OCI-LY3 (cell line): ENCODE data around the gene SLC25A28.

Experiments
- H2AFZ ChIP-seq: fragments of 200-600, 300-600 bp; shearing (Covaris generic); 2 replicates; pipeline ENCODE4 v1.6.0; 2014; ENCODE audit warnings: antibody characterized with exemption, low read depth, low read length
- H3K27ac ChIP-seq: fragments of 200-600, 300-600 bp; sonication (generic); 2 replicates; pipeline ENCODE4 v1.5.1; 2014; ENCODE audit warnings: mild to moderate bottlenecking, low read length, moderate library complexity, mixed read lengths
- H3K27me3 ChIP-seq: fragments of 200-600, 300-600 bp; sonication (generic); 2 replicates; pipeline ENCODE4 v1.6.1; 2014; ENCODE audit warnings: low read depth, low read length, mixed read lengths
- H3K36me3 ChIP-seq: fragments of 200-600, 300-600 bp; sonication (generic); replicated peaks from 2 replicates; pipeline ENCODE3; 2014; ENCODE audit warnings: low read depth, low read length, mixed read lengths
- H3K4me1 ChIP-seq: fragments of 300-600, 200-600 bp; sonication (generic); 2 replicates; pipeline ENCODE4 v1.6.1; 2014; ENCODE audit warnings: low read length, mixed read lengths
- H3K4me2 ChIP-seq: fragments of 200-600, 300-600 bp; sonication (generic); 2 replicates; pipeline ENCODE4 v1.6.1; 2014; ENCODE audit warnings: low read length, mixed read lengths
- H3K4me3 ChIP-seq: fragments of 300-600, 200-600 bp; sonication (generic); 2 replicates; pipeline ENCODE4 v1.5.1; 2014; ENCODE audit warnings: antibody characterized with exemption, mild to moderate bottlenecking, low read length, moderate library complexity
- H3K79me2 ChIP-seq: fragments of 300-600, 200-600 bp; shearing (Covaris generic); 2 replicates; pipeline ENCODE4 v1.6.1; 2014; ENCODE audit warnings: mild to moderate bottlenecking, low read length, mixed read lengths
- H3K9ac ChIP-seq: fragments of 300-600, 200-600 bp; shearing (Covaris generic); 2 replicates; pipeline ENCODE4 v1.6.0; 2014; ENCODE audit warnings: mild to moderate bottlenecking, low read length, moderate library complexity
- H3K9me3 ChIP-seq: fragments of 200-600, 300-600 bp; shearing (Covaris generic); 2 replicates; pipeline ENCODE4 v1.6.1; 2014; ENCODE audit warnings: low read length, mixed read lengths; ENCODE audit not compliant: insufficient read depth
- H4K20me1 ChIP-seq: fragments of 200-600, 300-600 bp; sonication (generic); 2 replicates; pipeline ENCODE4 v1.6.1; 2016; ENCODE audit warnings: low read length, mixed read lengths; ENCODE audit not compliant: insufficient read depth
- EZH2phosphoT487 ChIP-seq: fragments of 200-600 bp; shearing (Covaris generic); IDR thresholded peaks from 2 replicates; pipeline ENCODE4 v1.6.1; 2018; ENCODE audit warnings: antibody characterized with exemption, mixed run types, low read depth
- TF ChIP-seq, protein P1 (sequence below): fragments of 200-600, 300-600 bp; sonication (generic); IDR thresholded peaks from 2 replicates; pipeline ENCODE4 v1.5.1; 2014; ENCODE audit warnings: antibody characterized with exemption, low read length, low read depth

Gene SLC25A28, protein sequence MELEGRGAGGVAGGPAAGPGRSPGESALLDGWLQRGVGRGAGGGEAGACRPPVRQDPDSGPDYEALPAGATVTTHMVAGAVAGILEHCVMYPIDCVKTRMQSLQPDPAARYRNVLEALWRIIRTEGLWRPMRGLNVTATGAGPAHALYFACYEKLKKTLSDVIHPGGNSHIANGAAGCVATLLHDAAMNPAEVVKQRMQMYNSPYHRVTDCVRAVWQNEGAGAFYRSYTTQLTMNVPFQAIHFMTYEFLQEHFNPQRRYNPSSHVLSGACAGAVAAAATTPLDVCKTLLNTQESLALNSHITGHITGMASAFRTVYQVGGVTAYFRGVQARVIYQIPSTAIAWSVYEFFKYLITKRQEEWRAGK

DNA sequence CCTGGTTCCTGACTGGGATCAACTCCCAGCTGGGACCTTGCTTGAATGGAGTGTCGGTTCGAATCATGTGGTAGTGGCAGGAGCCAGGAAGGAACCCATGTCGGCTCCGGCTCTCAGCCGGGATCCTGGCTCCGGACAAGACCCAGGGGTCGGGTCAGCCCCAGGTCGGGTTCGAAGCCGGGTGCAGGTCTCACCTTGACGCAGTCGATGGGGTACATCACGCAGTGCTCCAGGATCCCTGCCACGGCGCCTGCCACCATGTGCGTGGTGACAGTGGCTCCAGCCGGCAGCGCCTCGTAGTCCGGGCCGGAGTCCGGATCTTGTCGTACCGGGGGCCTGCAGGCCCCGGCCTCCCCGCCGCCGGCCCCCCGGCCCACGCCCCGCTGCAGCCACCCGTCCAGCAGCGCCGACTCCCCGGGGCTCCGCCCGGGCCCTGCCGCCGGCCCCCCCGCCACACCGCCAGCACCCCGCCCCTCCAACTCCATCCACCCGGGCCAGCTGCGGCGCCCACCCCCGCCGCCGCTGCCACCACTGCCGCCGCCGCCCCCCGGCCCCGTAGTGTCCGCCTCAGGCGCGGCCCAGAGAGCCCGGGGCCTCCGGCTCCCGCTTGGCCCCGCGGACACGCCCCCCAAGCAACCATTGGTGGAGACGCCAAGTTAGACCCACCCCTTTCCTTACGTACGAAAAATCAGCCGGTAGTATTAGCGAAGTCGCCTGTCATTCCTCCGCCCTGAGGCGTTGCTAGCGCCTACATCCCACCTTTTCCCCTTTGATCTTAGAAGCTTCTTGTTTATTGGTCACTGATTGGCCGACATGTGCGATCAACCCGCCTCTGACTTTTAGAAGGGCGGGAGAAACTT is at the start of gene SLC25A28:
TSS of gene SLC25A28 (minus strand) at position 589 of the 860 bp plus-strand sequence. CDS start at position 485, 104 bp downstream.
- no peaks in the 10 kb centered on the region for H3K9me3 ChIP-seq
- no peaks in the 10 kb centered on the region for H4K20me1 ChIP-seq
- H3K4me3 ChIP-seq, result peak within 1 kb of the TSS; percentile 98
- H3K79me2 ChIP-seq, result peaks cover 27% of the 10 kb centered on the region
- peak within 1 kb of the TSS; percentile 94 for H3K9ac ChIP-seq
- H3K4me1 ChIP-seq, result peaks cover 14% of the 10 kb centered on the region
- H3K27ac ChIP-seq, result peak within 1 kb of the TSS; percentile 74
- H3K4me2 ChIP-seq, result peak within 1 kb of the TSS; percentile 83
- no peaks in the 10 kb centered on the region for H3K36me3 ChIP-seq
- H3K27me3 ChIP-seq, result no peaks in the 10 kb centered on the region
- peak within 1 kb of the TSS; percentile 44; the same call in 1 of the 2 replicates for H2AFZ ChIP-seq
- no peak for TF ChIP-seq EZH2phosphoT487
- TF ChIP-seq, protein P1, sequence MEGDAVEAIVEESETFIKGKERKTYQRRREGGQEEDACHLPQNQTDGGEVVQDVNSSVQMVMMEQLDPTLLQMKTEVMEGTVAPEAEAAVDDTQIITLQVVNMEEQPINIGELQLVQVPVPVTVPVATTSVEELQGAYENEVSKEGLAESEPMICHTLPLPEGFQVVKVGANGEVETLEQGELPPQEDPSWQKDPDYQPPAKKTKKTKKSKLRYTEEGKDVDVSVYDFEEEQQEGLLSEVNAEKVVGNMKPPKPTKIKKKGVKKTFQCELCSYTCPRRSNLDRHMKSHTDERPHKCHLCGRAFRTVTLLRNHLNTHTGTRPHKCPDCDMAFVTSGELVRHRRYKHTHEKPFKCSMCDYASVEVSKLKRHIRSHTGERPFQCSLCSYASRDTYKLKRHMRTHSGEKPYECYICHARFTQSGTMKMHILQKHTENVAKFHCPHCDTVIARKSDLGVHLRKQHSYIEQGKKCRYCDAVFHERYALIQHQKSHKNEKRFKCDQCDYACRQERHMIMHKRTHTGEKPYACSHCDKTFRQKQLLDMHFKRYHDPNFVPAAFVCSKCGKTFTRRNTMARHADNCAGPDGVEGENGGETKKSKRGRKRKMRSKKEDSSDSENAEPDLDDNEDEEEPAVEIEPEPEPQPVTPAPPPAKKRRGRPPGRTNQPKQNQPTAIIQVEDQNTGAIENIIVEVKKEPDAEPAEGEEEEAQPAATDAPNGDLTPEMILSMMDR, result no peak

GRCh38 chr10:99667108-99667751 is 47.0 kb upstream of the SLC25A28 start:
- Histone ChIP-seq H3K27ac (no peak overlapping the region), H3K36me3 (no peaks in the 10 kb centered on the region), H3K9me3 (no peaks in the 10 kb centered on the region), H3K4me3 (no peak overlapping the region), H4K20me1 (no peaks in the 10 kb centered on the region), H3K4me1 (no peaks in the 10 kb centered on the region), H3K4me2 (no peak overlapping the region), H3K9ac (no peak overlapping the region), H2AFZ (no peak overlapping the region), H3K27me3 (no peaks in the 10 kb centered on the region), H3K79me2 (no peaks in the 10 kb centered on the region)
- TF ChIP-seq, protein P1, result no peak
- no peak for TF ChIP-seq EZH2phosphoT487

DNA sequence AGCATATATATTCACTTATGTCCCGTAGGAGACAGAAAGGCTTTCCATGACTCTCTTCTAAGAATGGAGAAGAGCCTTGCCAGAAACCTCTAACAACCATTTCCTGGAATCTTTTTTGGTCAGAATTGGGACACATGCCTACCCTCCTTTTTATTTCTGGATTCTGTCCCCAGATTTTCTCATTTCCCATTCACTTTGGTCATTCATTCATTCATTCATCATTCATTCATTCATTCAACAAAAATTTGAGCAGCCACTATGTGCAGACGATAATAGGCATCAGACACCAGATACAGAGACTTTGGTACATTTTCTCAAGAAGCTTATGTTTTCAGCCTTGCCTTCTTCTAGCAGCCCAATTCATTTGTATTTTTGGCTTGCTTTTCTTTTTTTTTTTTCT is 45.1 kb upstream of the SLC25A28 start:
- no peaks in the 10 kb centered on the region for H3K27me3 ChIP-seq
- no peaks in the 10 kb centered on the region for H3K36me3 ChIP-seq
- no peaks in the 10 kb centered on the region for H3K4me1 ChIP-seq
- H3K4me2 ChIP-seq, result no peak overlapping the region
- no peak overlapping the region for H2AFZ ChIP-seq
- H3K9ac ChIP-seq, result no peak overlapping the region
- H3K79me2 ChIP-seq, result no peaks in the 10 kb centered on the region
- no peaks in the 10 kb centered on the region for H4K20me1 ChIP-seq
- no peak for TF ChIP-seq EZH2phosphoT487
- TF ChIP-seq, protein P1, result no peak
- no peak overlapping the region for H3K4me3 ChIP-seq
- no peaks in the 10 kb centered on the region for H3K9me3 ChIP-seq
- H3K27ac ChIP-seq, result no peak overlapping the region
